Osteocyte (in vitro differentiated cells): ENCODE results near the gene HLA-DOB. TPM values are rescaled to one million over a fixed set of nuclear protein-coding genes. Genes with fewer than 3 reads are reported as not detected.
"Not testable (repeated sequence)": the region's sequence is repeated elsewhere in the genome, so short reads cannot be mapped to it uniquely, and the experiment has no call there.

ENCODE experiments used
- DNase-seq: peaks from one replicate; pipeline ENCODE4 v3.0.0; 2021; ENCODE audit warnings: mixed read lengths; ENCODE audit not compliant: unreplicated experiment; ENCODE audit errors: extremely low spot score
- H3K27ac Mint-ChIP-seq: one replicate; pipeline ENCODE4 v1.8.0; 2021; ENCODE audit warnings: mild to moderate bottlenecking, mixed read lengths; ENCODE audit not compliant: unreplicated experiment
- H3K27me3 Mint-ChIP-seq: one replicate; pipeline ENCODE4 v1.8.0; 2021; ENCODE audit warnings: mixed read lengths; ENCODE audit not compliant: unreplicated experiment
- H3K36me3 Mint-ChIP-seq: one replicate; pipeline ENCODE4 v1.8.0; 2021; ENCODE audit warnings: mixed read lengths; ENCODE audit not compliant: unreplicated experiment
- H3K4me1 Mint-ChIP-seq: one replicate; pipeline ENCODE4 v1.8.0; 2021; ENCODE audit warnings: mixed read lengths; ENCODE audit not compliant: unreplicated experiment
- H3K4me3 Mint-ChIP-seq: one replicate; pipeline ENCODE4 v1.8.0; 2021; ENCODE audit warnings: mild to moderate bottlenecking, moderate library complexity, mixed read lengths; ENCODE audit not compliant: unreplicated experiment
- H3K9me3 Mint-ChIP-seq: one replicate; pipeline ENCODE4 v1.8.0; 2021; ENCODE audit warnings: mixed read lengths; ENCODE audit not compliant: unreplicated experiment
- CTCF ChIP-seq: fragments of 200-600 bp; sonication (generic); IDR thresholded peaks from 2 replicates; pipeline ENCODE4 v1.5.0; 2021; ENCODE audit warnings: antibody characterized with exemption, mild to moderate bottlenecking, moderate library complexity
- total RNA-seq: library from RNA; stranded (reverse); gene quantifications from 2 replicates; pipeline ENCODE4 v1.2.1, GENCODE V29; 2021

HLA-DOB gene
- total RNA-seq, 1 donor from 2014 or later, result 0.24 TPM

- no peak for DNase-seq
- TF ChIP-seq CTCF, result no peak
- H3K27ac Mint-ChIP-seq, result no peak overlapping the region
- H3K36me3 Mint-ChIP-seq, result no peaks in the 10 kb centered on the region
- H3K27me3 Mint-ChIP-seq, result peaks cover 57% of the 10 kb centered on the region
- peaks cover 5% of the 10 kb centered on the region for H3K4me1 Mint-ChIP-seq
- H3K9me3 Mint-ChIP-seq, result no peaks in the 10 kb centered on the region
- H3K4me3 Mint-ChIP-seq, result no peak overlapping the region
These were observed 2.7 kb downstream of the HLA-DOB start for GRCh38 chr6:32814145-32814544.

- Mint-ChIP-seq H3K27ac (no peak overlapping the region), H3K9me3 (no peaks in the 10 kb centered on the region), H3K4me3 (no peak overlapping the region), H3K36me3 (peaks cover 1% of the 10 kb centered on the region), H3K27me3 (peaks cover 56% of the 10 kb centered on the region), H3K4me1 (peaks cover 7% of the 10 kb centered on the region)
- no peak for DNase-seq
- TF ChIP-seq CTCF, result no peak
These were observed 7.6 kb downstream of the HLA-DOB start for GRCh38 chr6:32809171-32809570.

- H3K27ac Mint-ChIP-seq, result no peak overlapping the region
- peaks cover 1% of the 10 kb centered on the region for H3K36me3 Mint-ChIP-seq
- no peak for TF ChIP-seq CTCF
- H3K4me3 Mint-ChIP-seq, result no peak overlapping the region
- H3K4me1 Mint-ChIP-seq, result peaks cover 7% of the 10 kb centered on the region
- DNase-seq, result no peak
- no peaks in the 10 kb centered on the region for H3K9me3 Mint-ChIP-seq
- H3K27me3 Mint-ChIP-seq, result peaks cover 60% of the 10 kb centered on the region
These were observed 9.7 kb downstream of the HLA-DOB start for GRCh38 chr6:32807020-32807580.

DNA sequence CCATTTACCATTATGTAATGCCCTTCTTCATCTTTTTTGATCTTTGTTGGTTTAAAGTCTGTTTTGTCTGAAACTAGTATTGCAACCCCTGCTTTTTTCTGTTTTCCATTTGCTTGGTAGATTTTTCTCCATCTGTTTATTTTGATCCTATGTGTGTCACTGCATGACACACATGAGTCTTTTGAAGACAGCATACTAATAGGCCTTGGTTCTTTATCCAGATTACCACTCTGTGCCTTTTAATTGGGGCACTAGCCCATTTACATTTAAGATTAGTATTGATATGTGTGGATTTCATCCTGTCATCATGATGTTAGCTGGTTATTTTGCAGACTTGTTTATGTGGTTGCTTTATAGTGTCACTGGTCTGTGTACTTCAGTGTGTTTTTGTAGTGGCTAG is 11.4 kb downstream of the HLA-DOB start:
- H3K27ac Mint-ChIP-seq, H3K4me3 Mint-ChIP-seq, DNase-seq, H3K36me3 Mint-ChIP-seq, H3K9me3 Mint-ChIP-seq, H3K4me1 Mint-ChIP-seq: not testable (repeated sequence)
- peaks cover 71% of the 10 kb centered on the region for H3K27me3 Mint-ChIP-seq

DNA sequence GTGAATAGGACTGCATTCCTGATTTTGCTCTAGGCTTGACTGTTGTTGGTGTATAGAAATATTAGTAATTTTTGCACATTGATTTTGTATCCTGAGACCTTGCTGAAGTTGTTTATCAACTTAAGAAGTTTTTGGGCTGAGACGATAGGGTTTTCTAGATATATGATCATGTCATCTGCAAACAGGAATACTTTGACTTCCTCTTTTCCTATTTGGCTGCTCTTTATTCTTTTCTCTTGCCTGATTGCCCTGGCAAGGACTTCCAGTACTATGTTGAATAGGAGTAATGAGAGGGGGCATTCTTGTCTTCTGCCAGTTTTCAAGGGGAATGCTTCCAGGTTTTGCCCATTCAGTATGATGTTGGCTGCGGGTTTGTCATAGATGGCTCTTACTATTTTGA is 13.4 kb downstream of the HLA-DOB start:
- Mint-ChIP-seq H3K27ac (no peak overlapping the region), H3K9me3 (peaks cover 6% of the 10 kb centered on the region), H3K27me3 (peaks cover 71% of the 10 kb centered on the region), H3K4me3 (no peak overlapping the region), H3K36me3 (peaks cover 1% of the 10 kb centered on the region), H3K4me1 (peaks cover 7% of the 10 kb centered on the region)
- DNase-seq, result no peak
- no peak for TF ChIP-seq CTCF

DNA sequence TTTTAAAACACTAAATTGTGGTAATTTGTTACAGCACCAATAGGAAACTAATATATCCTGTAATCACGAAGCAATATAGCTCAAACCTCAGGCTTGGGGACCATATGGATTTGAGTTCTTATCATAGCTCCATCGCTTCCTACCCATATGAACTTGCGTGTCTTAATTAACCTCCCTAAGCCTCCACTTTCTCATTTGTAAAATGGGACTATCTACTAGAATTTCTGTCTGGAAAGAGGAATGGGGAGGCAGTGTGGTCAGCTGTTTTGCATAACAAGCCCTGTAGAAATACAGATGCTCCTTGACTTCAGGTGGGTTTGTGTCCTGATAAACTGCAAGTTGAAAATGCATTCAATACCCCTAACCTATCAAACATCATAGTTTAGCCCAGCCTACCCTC is 17.1 kb downstream of the HLA-DOB start:
- Mint-ChIP-seq H3K36me3 (no peaks in the 10 kb centered on the region), H3K27me3 (peaks cover 81% of the 10 kb centered on the region), H3K9me3 (peaks cover 6% of the 10 kb centered on the region), H3K4me3 (no peak overlapping the region), H3K27ac (no peak overlapping the region), H3K4me1 (peaks cover 4% of the 10 kb centered on the region)
- no peak for TF ChIP-seq CTCF
- no peak for DNase-seq
